Stimulated activated CD8-positive, alpha-beta memory T cell treated with anti-CD3 and anti-CD28 coated beads, Interleukin-12 subunit alpha, Interleukin-12 subunit beta, amount 100 ng/mL, for 4 hours (primary cell): Measurements from ENCODE around the gene IGSF9B.

Experiments
- DNase-seq: peaks from one replicate; pipeline ENCODE4 v3.0.0-alpha.2; 2020; ENCODE audit warnings: low read depth

The IGSF9B gene

DNA sequence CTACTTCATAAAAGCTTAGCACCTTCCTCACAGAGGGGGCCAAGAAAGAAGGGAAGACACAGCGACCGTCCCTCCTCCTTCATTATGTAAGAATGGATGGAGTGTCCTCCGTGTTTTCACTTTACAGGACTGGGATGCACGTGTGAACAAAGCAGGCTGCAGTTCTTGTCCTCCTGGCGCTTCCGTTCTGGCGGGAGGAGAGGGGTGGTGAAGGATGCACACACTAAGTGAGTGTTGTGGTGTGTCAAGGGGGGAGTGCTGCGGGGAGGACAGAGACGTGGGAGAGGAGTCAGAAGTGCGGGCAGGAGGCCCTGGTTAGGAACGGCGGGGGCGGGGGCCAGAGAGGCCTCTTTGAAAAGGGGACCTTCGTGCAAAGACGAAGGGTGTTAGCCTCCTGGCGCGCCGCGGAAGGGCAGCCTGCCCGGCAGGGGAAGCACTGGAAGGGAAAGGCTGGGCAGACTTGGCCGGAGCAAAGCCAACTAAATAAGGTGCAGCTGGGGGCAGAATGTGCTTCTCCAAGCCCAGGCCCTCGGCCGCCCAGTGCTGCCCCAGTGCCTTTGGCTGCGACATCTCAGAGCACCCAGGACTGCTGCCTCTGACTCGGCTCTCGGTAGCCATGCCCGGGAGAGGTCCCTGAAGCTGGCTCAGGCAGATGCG, 27.0 kb upstream of the IGSF9B start:
- no peak for DNase-seq

DNA sequence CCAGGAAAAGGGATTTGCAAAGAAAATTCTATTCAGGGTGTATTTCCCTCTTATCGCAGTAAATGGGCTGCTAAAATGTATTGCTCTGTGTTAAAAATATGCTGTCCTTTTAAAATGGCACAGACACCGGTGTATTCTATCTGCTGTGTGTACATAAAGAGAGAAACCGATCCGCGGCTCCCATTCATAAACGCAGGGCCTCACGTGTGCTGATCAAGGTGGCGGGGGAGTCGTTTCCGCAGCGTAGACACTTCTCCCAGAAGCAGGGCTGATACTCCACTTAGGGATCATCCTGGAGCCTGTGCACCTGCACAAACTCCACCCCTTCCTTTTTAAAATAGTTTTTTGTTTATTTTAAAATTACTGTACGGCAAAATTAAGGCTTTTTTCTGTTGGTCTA, 26.1 kb upstream of the IGSF9B start:
- no peak for DNase-seq

DNA sequence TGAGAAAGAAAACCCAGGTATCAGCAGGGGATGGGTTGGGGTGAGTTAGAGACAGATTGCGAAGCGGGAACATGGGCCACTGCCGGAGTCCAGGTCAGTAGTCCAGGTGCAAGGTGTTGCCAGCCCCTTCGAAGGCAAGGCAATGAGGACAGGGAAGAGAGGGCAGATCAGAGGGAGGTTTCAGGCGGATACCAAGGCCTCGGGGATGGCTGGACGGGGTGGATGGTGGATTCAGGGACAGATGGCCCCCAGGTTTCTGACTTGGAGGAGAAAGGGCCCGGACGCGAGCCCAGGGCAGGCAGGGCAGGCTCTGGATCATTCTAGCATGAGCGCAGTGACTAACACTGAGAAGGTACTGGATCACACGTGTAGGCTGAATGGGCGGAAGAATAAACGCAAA, 25.4 kb upstream of the IGSF9B start:
- no peak for DNase-seq

- DNase-seq, result no peak
These were observed 24.4 kb upstream of the IGSF9B start for GRCh38 chr11:133981156-133981555.

GRCh38 chr11:133980665-133981064, 23.9 kb upstream of the IGSF9B start:
- no peak for DNase-seq

DNA sequence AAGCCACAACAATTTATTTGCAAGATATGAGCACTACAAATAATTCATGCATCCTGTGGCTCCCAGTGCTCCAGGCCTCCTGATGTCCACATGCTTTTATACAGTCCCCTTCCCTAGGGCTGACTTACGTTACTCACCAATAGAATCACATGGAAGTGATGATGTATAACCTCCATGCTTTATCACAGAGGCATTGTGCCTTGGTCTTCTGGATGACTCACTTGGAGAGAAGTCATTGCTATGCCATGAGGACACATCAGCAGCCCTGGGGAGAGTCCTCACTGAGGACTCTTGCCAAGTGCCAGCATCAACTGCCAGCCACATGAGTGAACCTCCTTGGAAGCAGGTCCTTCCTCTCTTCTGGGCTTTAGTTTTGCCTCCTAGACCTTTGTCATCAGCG, 22.0 kb upstream of the IGSF9B start:
- no peak for DNase-seq

DNA sequence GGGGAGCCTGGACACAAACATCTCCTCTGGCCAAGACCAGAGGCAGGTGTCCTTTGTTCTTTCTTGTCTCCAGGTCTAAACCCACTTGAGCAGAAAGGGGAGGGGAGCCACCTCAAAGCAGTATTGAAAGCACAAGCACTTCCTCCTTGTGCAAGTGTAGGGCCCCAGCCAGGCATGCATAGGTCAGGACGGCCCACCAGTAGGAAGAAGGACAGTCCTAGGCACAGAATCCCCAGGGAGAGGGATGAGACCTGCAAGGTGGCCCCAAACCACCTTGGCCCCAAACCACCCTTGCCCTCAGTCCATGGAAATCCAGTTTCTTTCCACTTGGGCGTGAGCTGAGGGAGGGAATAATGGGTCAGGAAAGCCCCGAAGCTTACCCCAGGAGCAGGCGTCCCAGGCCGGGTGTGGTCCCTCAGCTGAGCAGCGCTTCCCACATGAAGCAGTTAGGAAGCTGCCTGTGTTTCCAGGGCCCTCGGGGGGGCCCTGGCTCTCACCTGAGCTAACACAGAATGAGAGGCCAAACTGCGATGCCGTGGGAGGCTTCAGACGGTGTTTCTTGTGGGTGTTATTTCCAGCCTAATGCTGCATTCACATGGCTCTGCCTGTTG, 20.4 kb upstream of the IGSF9B start:
- DNase-seq, result no peak

GRCh38 chr11:133975488-133975849, 18.7 kb upstream of the IGSF9B start:
- DNase-seq, result no peak

DNA sequence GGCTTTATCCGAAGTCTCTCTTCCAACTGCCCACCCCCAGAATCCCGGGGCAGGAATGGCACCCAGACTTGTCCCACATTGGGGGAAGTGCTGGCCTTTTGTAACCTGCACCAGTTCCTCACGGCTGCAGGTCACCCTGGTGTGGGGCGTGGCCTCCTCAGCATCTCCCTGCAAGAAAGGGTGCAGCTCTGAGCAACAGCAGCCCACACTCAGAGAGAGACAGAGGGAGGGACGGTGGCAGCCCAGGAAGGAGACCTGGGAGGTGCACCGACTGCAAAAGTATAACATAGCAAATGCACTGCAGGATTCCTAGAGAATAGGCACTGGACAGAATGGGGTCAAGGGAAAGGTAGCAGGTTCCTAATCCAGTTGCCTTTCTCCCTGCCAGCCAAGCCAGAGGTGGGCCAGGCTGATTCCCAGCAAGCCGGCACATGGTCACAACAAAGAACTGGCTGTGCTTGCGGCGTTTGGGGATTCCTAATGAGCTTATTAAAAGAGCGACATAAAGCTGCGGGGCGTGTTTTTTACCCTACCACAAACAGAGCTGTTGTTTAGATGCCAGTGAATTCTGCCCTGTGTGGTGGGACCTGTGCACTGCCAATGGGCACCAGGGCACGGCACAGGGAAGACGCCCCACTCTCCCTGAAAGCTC, 18.2 kb upstream of the IGSF9B start:
- DNase-seq, result no peak

DNA sequence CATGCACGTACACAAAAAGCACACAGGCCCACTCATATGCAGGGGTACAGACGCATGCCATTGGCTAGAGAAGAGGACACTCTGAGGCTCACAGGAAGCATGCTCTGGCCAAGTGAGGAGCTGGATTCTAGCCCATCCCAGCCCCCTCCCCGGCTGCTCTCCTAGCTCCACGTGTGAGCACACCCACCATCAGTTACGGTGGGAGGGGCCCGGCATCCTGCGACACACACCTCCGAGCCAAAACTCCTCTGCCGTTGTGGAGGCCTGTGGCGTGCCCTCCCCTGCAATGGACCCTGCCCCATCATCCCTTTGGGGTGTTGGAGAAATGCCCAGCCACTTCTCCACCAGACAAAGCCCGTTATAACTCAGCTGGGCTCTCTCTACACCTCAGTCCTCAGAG, 15.1 kb upstream of the IGSF9B start:
- DNase-seq, result no peak

- no peak for DNase-seq
These were observed 12.3 kb upstream of the IGSF9B start for GRCh38 chr11:133969112-133969511.

DNA sequence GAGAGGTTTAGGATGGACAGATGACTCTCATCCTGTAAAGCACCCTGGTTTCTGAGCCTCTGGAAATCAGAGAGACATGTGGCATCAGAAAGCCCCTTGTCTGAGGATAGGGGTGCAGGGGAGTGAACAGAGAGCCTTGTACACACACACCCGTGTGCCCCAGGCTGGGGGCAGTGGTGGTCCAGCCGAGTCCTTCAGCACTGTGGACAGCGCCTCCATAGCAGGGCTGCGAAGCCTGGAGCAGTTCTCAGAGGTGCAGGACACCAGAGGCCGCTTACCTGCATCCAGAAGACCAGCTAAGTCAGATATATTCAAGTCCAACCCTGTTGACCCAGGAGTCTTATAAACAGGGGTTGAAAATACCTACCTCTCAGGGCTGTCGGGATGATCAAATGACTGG, 11.5 kb upstream of the IGSF9B start:
- no peak for DNase-seq

GRCh38 chr11:133967599-133968238, 11.0 kb upstream of the IGSF9B start:
- no peak for DNase-seq

DNA sequence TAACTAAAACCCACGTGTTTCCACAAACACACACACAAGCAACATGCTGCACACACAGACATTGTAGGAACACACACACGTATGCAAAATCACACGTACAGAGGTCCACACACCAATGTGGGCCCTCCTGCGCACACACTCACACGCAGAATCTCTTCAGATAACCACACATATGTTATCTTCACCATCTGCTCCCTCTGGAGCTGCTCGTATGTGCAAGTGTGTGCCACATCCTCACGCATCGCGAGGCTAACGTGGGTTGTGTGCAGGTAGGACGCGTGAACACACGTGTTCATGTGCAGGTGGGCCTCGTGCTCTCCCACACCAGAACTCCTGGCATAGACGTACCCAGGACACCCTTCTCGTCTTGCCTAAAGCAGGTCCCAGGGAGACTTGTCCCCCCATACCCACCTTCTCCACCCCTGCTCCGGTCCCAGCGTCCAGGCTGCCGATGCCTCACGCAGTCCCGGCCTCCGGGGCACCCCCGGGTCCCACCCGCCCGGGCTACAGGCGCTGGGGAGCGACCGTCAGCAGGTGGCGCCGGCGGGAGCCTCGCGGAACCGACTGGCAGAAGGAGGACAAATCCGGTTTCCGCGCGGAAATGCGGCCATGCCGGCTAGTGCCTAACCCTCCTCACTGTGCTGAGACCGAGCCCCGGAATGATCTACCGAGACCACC, 10.3 kb upstream of the IGSF9B start:
- peak; percentile 53 for DNase-seq

DNA sequence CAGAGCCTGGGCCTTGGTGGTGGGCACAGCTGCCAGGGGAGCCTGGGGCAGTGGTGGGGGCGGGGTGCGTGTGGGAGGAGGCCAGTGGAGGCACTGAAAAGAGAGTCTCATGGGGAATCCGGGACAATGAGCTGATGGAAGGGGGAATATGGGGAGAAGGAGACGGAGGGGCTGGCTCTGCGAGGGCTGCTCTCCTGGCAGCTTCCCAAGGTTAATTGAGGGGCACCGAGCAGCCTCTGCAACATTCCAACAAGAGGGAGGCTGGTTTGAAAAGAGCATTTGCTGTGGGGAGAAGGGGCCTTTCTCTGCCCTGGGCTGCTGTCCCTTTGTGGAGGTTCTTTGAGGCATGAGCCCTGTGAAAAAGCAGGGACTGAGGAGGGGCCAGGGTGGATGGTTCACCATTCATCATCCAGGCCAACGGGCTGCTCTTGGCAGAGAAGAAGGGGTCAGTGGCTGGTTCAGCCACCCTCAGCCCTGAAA, 9.4 kb upstream of the IGSF9B start:
- DNase-seq, result no peak

GRCh38 chr11:133965031-133965601, 8.3 kb upstream of the IGSF9B start:
- no peak for DNase-seq

GRCh38 chr11:133964356-133964755, 7.6 kb upstream of the IGSF9B start:
- DNase-seq, result no peak

DNA sequence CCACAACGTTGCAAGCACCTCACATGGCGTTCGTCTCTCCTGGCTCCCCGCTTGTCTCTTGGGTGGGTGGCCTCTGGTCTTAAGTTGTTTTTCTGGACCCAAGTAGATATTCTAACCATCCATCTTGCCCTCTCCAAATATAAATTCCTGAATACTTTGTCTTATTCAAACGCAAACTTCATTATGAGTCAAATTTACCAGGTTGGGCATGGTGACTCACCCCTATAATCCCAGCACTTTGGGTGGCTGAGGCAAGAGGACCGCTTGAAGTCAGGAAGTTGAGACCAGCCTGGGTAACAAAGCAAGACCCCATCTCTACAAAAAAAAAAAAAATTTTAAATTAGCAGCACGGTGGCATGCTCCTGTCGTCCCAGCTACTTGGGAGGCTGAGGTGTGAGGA, 5.1 kb upstream of the IGSF9B start:
- no peak for DNase-seq

GRCh38 chr11:133957900-133958299, 1.1 kb upstream of the IGSF9B start:
- DNase-seq, result no peak

DNA sequence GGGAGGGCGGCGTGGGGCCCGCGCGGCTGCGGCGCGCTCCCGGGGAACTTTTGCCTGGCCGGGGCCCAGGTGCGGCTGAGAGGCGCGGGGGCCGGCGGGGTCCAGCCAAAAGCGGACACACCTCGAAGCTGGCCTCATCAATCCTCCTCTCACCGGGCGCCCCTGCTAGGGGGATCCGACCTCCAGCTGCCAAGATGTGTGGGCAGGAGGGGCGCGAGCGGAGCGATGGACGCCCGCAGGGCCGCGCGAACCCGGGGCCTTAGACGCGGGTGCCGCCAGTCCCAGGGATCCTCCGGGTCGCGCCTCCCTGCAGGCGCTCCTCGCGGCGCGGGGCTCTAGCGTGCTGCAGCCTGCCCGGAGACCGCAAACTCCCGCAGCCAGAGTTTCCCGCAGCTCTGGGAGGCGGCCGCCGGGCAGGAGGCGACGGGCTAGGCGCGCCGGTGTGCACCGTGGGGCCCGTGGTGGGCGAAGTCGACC, 785 bp downstream of the IGSF9B start:
- DNase-seq, result no peak

DNA sequence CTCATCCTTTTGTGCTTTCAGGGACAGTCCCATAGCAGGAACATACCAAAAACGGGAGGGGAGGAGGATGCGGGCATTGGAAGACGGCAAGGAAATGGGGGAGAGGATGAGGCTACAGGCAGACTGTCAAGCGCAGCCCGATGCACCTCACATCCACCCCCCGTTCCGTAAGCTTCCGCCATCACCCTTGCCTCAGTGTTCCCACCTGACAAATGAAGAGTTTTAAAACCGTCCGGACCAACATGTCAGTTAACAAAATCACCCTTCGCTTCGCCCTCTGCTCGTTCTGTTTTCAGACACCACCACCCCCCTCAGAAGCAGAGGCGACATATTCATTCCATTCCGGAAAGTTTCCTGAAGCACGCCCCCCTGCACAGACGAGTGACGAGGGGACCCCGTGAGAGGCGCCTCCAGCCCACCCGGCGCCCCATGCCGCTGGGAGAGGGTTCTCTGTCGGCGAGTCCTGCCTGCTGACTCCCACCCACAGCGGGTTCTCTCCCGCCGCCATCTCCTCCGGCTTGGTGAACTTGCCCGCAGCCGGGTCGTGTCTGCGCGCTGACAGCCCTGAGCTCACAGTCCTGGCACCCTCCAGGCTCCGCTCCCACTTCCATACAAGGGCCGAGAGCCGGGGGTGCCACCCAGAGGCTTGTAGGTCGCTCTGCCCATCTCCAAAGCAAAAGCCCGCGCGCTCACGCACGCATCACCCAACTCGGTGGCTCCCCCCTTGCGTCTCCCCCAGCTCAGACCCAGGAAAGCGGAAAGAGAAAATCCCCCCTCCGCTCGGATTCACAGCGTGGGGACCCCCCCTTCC, 1.5 kb downstream of the IGSF9B start:
- DNase-seq, result no peak
